Memory B cell (primary cell): ENCODE results near the gene OTOA.
A peak's percentile ranks its signal among the peaks of the same experiment; 100 is the strongest.
"Not testable (repeated sequence)": the region's sequence is repeated elsewhere in the genome, so short reads cannot be mapped to it uniquely, and the experiment has no call there.

Experiments used
- ATAC-seq: fragments of 150-1000 bp; cut with Tn5 transposase; 2 replicates; pipeline ENCODE4 v1.10.0; 2021; ENCODE audit warnings: low read depth, mild to moderate bottlenecking, moderate library complexity
- DNase-seq, 2 donors: peaks; one replicate each; pipeline ENCODE4 v3.0.0; 2022; ENCODE audit warnings: low spot score in 2 of 2
- H3K27ac Mint-ChIP-seq: one replicate; pipeline ENCODE4 v1.8.0; 2022; ENCODE audit warnings: mild to moderate bottlenecking, moderate library complexity, mixed read lengths
- H3K27me3 Mint-ChIP-seq: one replicate; pipeline ENCODE4 v1.8.0; 2022; ENCODE audit warnings: mixed read lengths
- H3K36me3 Mint-ChIP-seq: one replicate; pipeline ENCODE4 v1.8.0; 2022; ENCODE audit warnings: mild to moderate bottlenecking, mixed read lengths
- H3K4me1 Mint-ChIP-seq: one replicate; pipeline ENCODE4 v1.8.0; 2022; ENCODE audit warnings: mixed read lengths
- H3K4me3 Mint-ChIP-seq: one replicate; pipeline ENCODE4 v1.8.0; 2022; ENCODE audit warnings: mild to moderate bottlenecking, moderate library complexity, mixed read lengths
- H3K9me3 Mint-ChIP-seq: one replicate; pipeline ENCODE4 v1.8.0; 2022; ENCODE audit warnings: mixed read lengths

The OTOA gene

GRCh38 chr16:21757080-21757671, 93.4 kb downstream of the OTOA start:
- not testable (repeated sequence) for H3K4me1 Mint-ChIP-seq, H3K9me3 Mint-ChIP-seq, H3K27ac Mint-ChIP-seq, DNase-seq, H3K4me3 Mint-ChIP-seq, H3K36me3 Mint-ChIP-seq, H3K27me3 Mint-ChIP-seq
- peak; percentile 82 for ATAC-seq

DNA sequence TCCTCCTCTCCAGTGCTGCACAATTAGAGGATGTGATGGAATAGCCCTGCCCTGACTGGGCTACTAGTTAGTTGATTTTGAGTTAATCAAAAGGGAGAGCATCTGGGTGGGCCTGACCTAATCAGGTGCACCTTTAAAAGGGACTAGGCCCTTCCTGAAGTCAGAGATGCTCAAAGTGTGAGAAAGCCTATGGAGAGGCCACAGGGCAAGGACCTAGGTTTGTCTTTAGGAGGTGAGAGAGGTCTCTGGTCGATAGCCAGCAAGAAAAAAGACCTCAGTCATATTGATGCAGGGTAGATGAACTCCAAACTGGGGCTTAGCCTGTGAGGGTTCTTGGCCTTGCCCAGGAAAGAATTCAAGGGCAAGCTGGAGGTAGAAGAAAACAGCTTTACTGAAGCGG, 104.5 kb downstream of the OTOA start:
- not testable (repeated sequence) for H3K9me3 Mint-ChIP-seq, H3K36me3 Mint-ChIP-seq, ATAC-seq, H3K4me1 Mint-ChIP-seq, DNase-seq, H3K4me3 Mint-ChIP-seq, H3K27ac Mint-ChIP-seq, H3K27me3 Mint-ChIP-seq

GRCh38 chr16:21768810-21769209, 105.0 kb downstream of the OTOA start:
- H3K36me3 Mint-ChIP-seq, H3K27me3 Mint-ChIP-seq, H3K27ac Mint-ChIP-seq, ATAC-seq, H3K4me3 Mint-ChIP-seq, H3K4me1 Mint-ChIP-seq, H3K9me3 Mint-ChIP-seq, DNase-seq: not testable (repeated sequence)

DNA sequence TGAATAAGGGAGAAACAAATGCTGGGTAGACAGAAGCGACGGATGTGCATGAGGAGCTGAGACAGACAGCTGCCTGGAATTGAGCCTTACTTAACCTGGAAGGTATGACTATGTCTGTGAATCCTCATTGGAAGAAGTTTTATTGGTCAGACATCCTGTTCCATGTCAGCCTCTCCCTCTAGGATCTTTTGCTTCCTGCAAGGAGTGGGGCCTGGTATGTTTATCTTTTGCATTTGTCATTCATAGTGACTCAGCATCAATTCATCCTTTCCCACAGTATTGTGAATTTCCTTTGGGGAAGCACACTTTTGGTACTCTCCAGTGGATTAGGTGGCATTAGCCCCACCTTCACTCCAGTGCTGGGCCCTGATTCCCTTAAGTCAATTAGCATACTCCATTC, 105.5 kb downstream of the OTOA start:
- ATAC-seq, DNase-seq, H3K36me3 Mint-ChIP-seq, H3K4me1 Mint-ChIP-seq, H3K9me3 Mint-ChIP-seq, H3K27me3 Mint-ChIP-seq, H3K27ac Mint-ChIP-seq, H3K4me3 Mint-ChIP-seq: not testable (repeated sequence)

- not testable (repeated sequence) for H3K4me1 Mint-ChIP-seq, DNase-seq, H3K27me3 Mint-ChIP-seq, H3K9me3 Mint-ChIP-seq, H3K4me3 Mint-ChIP-seq, H3K27ac Mint-ChIP-seq, H3K36me3 Mint-ChIP-seq
- ATAC-seq: peak; percentile 96
Measured at GRCh38 chr16:21770584-21770983, 106.8 kb downstream of the OTOA start.

GRCh38 chr16:21772547-21773206, 108.9 kb downstream of the OTOA start:
- H3K27me3 Mint-ChIP-seq, ATAC-seq, H3K27ac Mint-ChIP-seq, H3K9me3 Mint-ChIP-seq, H3K4me1 Mint-ChIP-seq, DNase-seq, H3K36me3 Mint-ChIP-seq, H3K4me3 Mint-ChIP-seq: not testable (repeated sequence)

DNA sequence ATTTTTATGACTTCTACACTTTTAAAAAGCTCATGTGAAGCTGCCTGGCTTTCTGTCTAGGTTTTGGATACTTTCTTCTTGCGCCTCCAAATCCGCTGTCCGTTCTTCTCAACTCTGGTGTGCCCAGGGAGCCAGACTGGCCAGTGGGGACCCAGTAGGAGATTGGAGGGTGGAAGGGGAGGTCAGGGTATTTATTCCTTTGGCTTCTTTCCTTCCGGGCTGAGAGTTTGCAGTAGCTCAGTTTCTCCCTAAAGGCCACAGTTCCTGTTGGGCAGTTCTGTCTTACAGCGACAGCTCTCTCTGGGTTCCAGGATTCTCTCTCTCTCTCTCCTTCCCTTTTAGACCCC, 109.4 kb downstream of the OTOA start:
- ATAC-seq, H3K9me3 Mint-ChIP-seq, H3K27me3 Mint-ChIP-seq, H3K27ac Mint-ChIP-seq, H3K4me3 Mint-ChIP-seq, H3K36me3 Mint-ChIP-seq, DNase-seq, H3K4me1 Mint-ChIP-seq: not testable (repeated sequence)

DNA sequence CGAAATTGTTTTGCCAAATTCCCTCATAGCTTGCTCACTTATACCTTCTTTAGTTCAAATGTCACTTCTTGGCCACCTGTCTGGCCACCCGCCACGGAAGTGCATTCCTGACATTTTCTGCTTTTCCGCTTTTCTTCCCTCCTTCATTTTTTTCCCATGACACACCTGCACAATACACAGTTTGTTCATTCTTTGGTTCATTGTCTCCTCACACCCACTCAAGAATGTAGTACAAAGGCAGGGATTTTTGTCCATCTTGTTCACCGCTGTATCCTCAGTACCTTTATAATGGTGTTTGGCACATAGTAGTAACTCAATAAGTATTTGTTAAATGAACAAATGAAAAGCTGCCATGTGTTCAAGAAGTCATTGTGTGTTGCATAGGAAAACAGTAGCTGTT, 116.8 kb downstream of the OTOA start:
- ATAC-seq, H3K4me3 Mint-ChIP-seq, DNase-seq, H3K36me3 Mint-ChIP-seq, H3K27ac Mint-ChIP-seq, H3K4me1 Mint-ChIP-seq, H3K27me3 Mint-ChIP-seq, H3K9me3 Mint-ChIP-seq: not testable (repeated sequence)

DNA sequence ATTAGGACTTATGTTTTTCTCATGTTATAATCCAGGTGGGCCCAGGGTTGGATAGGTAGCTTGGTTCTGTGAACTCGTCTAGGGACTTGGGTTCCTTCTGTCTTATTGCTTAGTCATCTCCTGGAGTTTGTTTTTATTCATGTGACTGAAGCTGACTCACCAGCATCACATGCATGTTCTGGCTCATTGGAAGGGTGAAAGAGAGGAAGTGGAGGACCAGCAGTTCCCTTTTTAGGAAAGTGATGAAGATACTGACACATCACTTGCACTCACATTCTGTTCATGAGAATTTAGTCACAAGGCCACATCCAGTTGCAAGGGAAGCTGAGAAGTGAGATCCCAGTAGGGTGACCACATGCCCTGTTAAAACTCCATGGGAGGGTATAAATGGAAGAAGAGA, 126.7 kb downstream of the OTOA start:
- DNase-seq, H3K9me3 Mint-ChIP-seq, H3K27me3 Mint-ChIP-seq, H3K4me3 Mint-ChIP-seq, H3K36me3 Mint-ChIP-seq, H3K27ac Mint-ChIP-seq, H3K4me1 Mint-ChIP-seq: not testable (repeated sequence)
- ATAC-seq: peak; percentile 79

GRCh38 chr16:21793310-21793709, 129.5 kb downstream of the OTOA start:
- H3K9me3 Mint-ChIP-seq, H3K36me3 Mint-ChIP-seq, H3K27me3 Mint-ChIP-seq, ATAC-seq, DNase-seq, H3K27ac Mint-ChIP-seq, H3K4me1 Mint-ChIP-seq, H3K4me3 Mint-ChIP-seq: not testable (repeated sequence)

DNA sequence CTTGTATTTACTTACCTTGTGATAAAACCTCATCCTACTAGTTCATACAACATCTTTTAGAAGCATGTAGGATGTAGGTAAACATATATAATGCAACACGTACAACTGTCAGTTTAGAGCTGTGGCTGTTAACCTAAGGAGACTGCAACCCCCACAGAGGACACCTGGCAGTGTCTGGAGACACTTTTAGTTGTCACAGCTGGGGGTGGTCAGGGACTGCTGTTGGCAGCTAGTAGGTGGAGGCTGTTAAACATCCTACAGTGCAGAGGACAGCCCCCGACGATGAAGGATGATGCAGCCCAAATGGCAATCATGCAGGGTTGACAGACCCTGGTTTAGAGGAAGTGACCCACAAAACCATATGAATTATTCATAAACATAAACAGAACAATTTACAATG, 134.8 kb downstream of the OTOA start:
- H3K27me3 Mint-ChIP-seq, H3K4me1 Mint-ChIP-seq, H3K9me3 Mint-ChIP-seq, ATAC-seq, H3K27ac Mint-ChIP-seq, DNase-seq, H3K4me3 Mint-ChIP-seq, H3K36me3 Mint-ChIP-seq: not testable (repeated sequence)

DNA sequence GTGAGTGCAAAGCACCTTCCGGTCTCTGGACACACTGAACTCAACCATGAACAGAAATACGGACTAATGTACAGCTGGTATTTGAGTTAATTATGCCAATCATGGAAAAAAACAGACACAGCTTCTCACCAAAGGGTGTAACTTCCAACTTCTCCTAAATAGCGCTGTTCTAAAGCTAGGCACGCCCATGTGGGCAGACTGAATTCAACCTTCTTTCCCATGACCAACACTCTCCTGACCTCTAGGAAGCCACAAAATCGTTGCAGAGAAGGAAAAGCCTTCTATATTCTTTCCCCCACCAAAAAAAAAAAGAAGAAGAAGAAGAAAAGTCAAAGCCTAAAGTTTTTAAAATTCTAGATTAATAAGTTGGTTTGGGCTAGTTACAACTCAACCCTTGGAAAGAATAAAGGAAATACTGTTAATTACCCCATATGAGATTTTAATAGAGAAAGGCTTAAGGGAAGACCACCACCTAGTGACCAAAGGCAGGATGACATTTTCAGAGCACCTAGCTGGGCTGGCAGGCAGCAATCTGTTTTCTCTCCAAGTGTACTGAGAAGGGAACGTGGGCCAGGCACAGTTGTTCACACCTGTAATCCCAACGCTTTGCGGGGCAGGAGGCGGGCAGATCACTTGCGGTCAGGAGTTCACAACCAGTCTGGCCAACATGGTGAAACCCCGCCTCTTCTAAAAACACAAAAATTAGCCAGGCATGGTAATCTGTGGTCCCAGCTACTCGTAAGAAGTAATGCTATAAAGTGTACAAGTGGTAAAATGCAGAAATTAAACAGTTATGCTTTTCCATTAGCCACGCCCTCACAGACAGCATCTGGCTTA, 138.0 kb downstream of the OTOA start:
- DNase-seq (peak in 1 of 2 donors; percentile 17), ATAC-seq (peak; percentile 58)
- not testable (repeated sequence) for H3K9me3 Mint-ChIP-seq, H3K4me1 Mint-ChIP-seq, H3K36me3 Mint-ChIP-seq, H3K4me3 Mint-ChIP-seq, H3K27me3 Mint-ChIP-seq, H3K27ac Mint-ChIP-seq

GRCh38 chr16:21802375-21802663, 138.6 kb downstream of the OTOA start:
- H3K9me3 Mint-ChIP-seq, H3K36me3 Mint-ChIP-seq, H3K27me3 Mint-ChIP-seq, H3K4me3 Mint-ChIP-seq, H3K27ac Mint-ChIP-seq, H3K4me1 Mint-ChIP-seq, DNase-seq, ATAC-seq: not testable (repeated sequence)
